Measurements from ENCODE around the gene ANKFN1.
"Not testable (repeated sequence)": the region's sequence is repeated elsewhere in the genome, so short reads cannot be mapped to it uniquely, and the experiment has no call there.

ANKFN1 gene

GRCh38 chr17:56185491-56186221 lies 32.4 kb downstream of the ANKFN1 start:
- no peak for DNase-seq

GRCh38 chr17:56186222-56186786 lies 33.0 kb downstream of the ANKFN1 start:
- DNase-seq, result no peak

- peak in 1 of 3 experiments; percentile 7 for DNase-seq
Observed at GRCh38 chr17:56203430-56203829, 50.2 kb downstream of the ANKFN1 start.

GRCh38 chr17:56206351-56206750 lies 53.1 kb downstream of the ANKFN1 start:
- no peak for DNase-seq

- no peak for DNase-seq
Observed at GRCh38 chr17:56213031-56213430, 59.8 kb downstream of the ANKFN1 start.

GRCh38 chr17:56217921-56218320 lies 64.6 kb downstream of the ANKFN1 start:
- no peak for DNase-seq

GRCh38 chr17:56222255-56222654 lies 69.0 kb downstream of the ANKFN1 start:
- no peak for DNase-seq

- DNase-seq, result no peak
Observed at GRCh38 chr17:56230660-56231059, 77.4 kb downstream of the ANKFN1 start.

- no peak for DNase-seq
Observed at GRCh38 chr17:56231252-56231651, 78.0 kb downstream of the ANKFN1 start.

- no peak for DNase-seq
Observed at GRCh38 chr17:56231693-56232092, 78.4 kb downstream of the ANKFN1 start.

GRCh38 chr17:56244268-56244890 lies 91.1 kb downstream of the ANKFN1 start:
- no peak for DNase-seq

GRCh38 chr17:56247816-56248215 lies 94.5 kb downstream of the ANKFN1 start:
- no peak for DNase-seq

- DNase-seq, result no peak
Observed at GRCh38 chr17:56257075-56257474, 103.8 kb downstream of the ANKFN1 start.

GRCh38 chr17:56260376-56261002 lies 107.2 kb downstream of the ANKFN1 start:
- no peak for DNase-seq

GRCh38 chr17:56262803-56263202 lies 109.5 kb downstream of the ANKFN1 start:
- no peak for DNase-seq

GRCh38 chr17:56269556-56270389 lies 116.5 kb downstream of the ANKFN1 start:
- no peak for DNase-seq

GRCh38 chr17:56274491-56274890 lies 121.2 kb downstream of the ANKFN1 start:
- DNase-seq, result no peak

GRCh38 chr17:56284482-56284881 lies 131.2 kb downstream of the ANKFN1 start:
- no peak for DNase-seq

- DNase-seq, result not testable (repeated sequence)
Observed at GRCh38 chr17:56288786-56289185, 135.5 kb downstream of the ANKFN1 start.

- DNase-seq, result no peak
Observed at GRCh38 chr17:56289321-56289720, 136.0 kb downstream of the ANKFN1 start.

- DNase-seq, result no peak
Observed at GRCh38 chr17:56290101-56290801, 137.0 kb downstream of the ANKFN1 start.

- no peak for DNase-seq
Observed at GRCh38 chr17:56290802-56291118, 137.5 kb downstream of the ANKFN1 start.
